Fibroblast of lung (primary cell): ENCODE measurements around the gene ETNK2. TPM values are rescaled to one million over a fixed set of nuclear protein-coding genes. Genes with fewer than 3 reads are reported as not detected.

Source experiments
- DNase-seq, 2 donors: peaks; one replicate each; pipeline versions ENCODE4 v3.0.0 to v3.0.0-alpha.2; 2010; ENCODE audit warnings: low read depth in 2 of 2
- H2AFZ ChIP-seq: 2 replicates; pipeline ENCODE4 v1.5.1; 2012; ENCODE audit warnings: low read length, control low read depth, inconsistent platforms
- H3K27ac ChIP-seq: 2 replicates; pipeline ENCODE4 v1.5.1; 2011; ENCODE audit warnings: low read length, control low read depth; ENCODE audit not compliant: insufficient read depth
- H3K27me3 ChIP-seq: 2 replicates; pipeline ENCODE4 v1.5.1; 2011; ENCODE audit warnings: mild to moderate bottlenecking, low read length; ENCODE audit not compliant: control insufficient read depth, insufficient read depth
- H3K36me3 ChIP-seq: 2 replicates; pipeline ENCODE4 v1.5.1; 2011; ENCODE audit warnings: low read length; ENCODE audit not compliant: control insufficient read depth, insufficient read depth
- H3K4me1 ChIP-seq: 2 replicates; pipeline ENCODE4 v1.5.1; 2011; ENCODE audit warnings: low read length; ENCODE audit not compliant: control insufficient read depth, insufficient read depth; ENCODE audit errors: extremely low read depth
- H3K4me2 ChIP-seq: 2 replicates; pipeline ENCODE4 v1.5.1; 2011; ENCODE audit warnings: low read length, control low read depth; ENCODE audit not compliant: insufficient read depth; ENCODE audit errors: extremely low read depth
- H3K4me3 ChIP-seq, 4 experiments: fragments of 200-600 bp in 1 of 4; sonication (generic) in 1 of 4; replicated peaks in 1 of 4; 2 replicates each; pipeline ENCODE4 v1.5.1; 2011 to 2016; ENCODE audit warnings: low read length in 4 of 4, low read depth in 3 of 4, mild to moderate bottlenecking in 3 of 4, control low read depth in 2 of 4, inconsistent platforms in 1 of 4, mixed read lengths in 1 of 4; ENCODE audit not compliant: insufficient read depth in 1 of 4; ENCODE audit errors: control extremely low read depth in 1 of 4
- H3K79me2 ChIP-seq: 2 replicates; pipeline ENCODE4 v1.5.1; 2012; ENCODE audit warnings: mild to moderate bottlenecking, low read length, inconsistent platforms; ENCODE audit not compliant: control insufficient read depth, insufficient read depth
- H3K9ac ChIP-seq: 2 replicates; pipeline ENCODE4 v1.5.1; 2011; ENCODE audit warnings: mild to moderate bottlenecking, low read length, control low read depth; ENCODE audit not compliant: insufficient read depth
- H3K9me3 ChIP-seq: 2 replicates; pipeline ENCODE4 v1.5.1; 2012; ENCODE audit warnings: low read depth, low read length; ENCODE audit not compliant: control insufficient read depth, insufficient read depth
- H4K20me1 ChIP-seq: 2 replicates; pipeline ENCODE4 v1.5.1; 2011; ENCODE audit warnings: low read length; ENCODE audit not compliant: control insufficient read depth, insufficient read depth; ENCODE audit errors: extremely low read depth
- EZH2 ChIP-seq: IDR thresholded peaks from 2 replicates; pipeline ENCODE4 v1.5.1; 2012; ENCODE audit warnings: low read length, control low read depth, mild to moderate bottlenecking; ENCODE audit errors: missing control alignments
- polyA plus RNA-seq, 2 donors: library from polyadenylated mRNA; depleted of rRNA in 1 of 2; stranded (reverse) in 1 of 2; unstranded in 1 of 2; fragments of >200 nt; gene quantifications; 2 replicates each; pipeline ENCODE4 v1.2.1, GENCODE V29; 2011 to 2012; ENCODE audit warnings: missing spikeins in 1 of 2
- total RNA-seq: library from RNA; depleted of rRNA; stranded (reverse); fragments of >200 nt; gene quantifications from 2 replicates; pipeline ENCODE4 v1.2.1, GENCODE V29; 2014
- TF ChIP-seq, protein P1 (sequence below), 2 donors: IDR thresholded peaks in 1 of 2; conservative IDR thresholded peaks in 1 of 2; 1 replicate in 1 of 2; 2 replicates in 1 of 2; pipeline ENCODE4 v1.5.1; 2011 to 2012; ENCODE audit warnings: low read length in 2 of 2, control low read depth in 1 of 2, inconsistent platforms in 1 of 2, low read depth in 1 of 2, mild to moderate bottlenecking in 1 of 2

ETNK2 gene
- total and polyA plus RNA-seq, 2 donors (not counting 1 experiment from before 2014, with no cell fraction given) = 1.7 to 4.0 TPM

DNA sequence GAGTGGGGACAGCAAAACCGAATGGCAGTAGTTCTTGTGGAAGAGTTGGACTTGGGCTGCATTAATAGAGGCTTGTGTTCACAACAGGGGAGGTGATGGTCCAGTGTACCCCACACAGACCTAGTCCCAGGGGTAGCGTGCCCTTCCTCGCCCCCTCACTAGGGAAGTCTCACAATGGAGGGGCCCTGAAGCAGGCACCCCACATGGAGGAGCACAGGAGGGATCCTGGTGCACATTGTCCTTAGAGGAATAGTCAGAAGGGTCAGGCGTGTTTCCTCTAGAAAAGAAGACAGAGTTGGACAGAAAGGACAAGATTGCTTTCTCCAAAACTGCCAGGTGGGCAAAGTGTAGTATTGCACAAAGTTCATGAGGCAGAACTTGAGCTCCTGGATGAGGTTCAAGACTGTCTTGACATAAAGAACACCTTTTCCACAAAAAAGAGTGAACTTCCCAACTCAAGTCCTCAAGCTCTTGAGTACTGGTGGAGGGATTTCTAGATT is 23.3 kb downstream of the ETNK2 start:
- H3K36me3 ChIP-seq = no peaks in the 10 kb centered on the region
- no peaks in the 10 kb centered on the region for H4K20me1 ChIP-seq
- H3K9ac ChIP-seq = no peak overlapping the region
- no peak overlapping the region for H3K4me3 ChIP-seq
- no peaks in the 10 kb centered on the region for H3K27me3 ChIP-seq
- H3K4me1 ChIP-seq = peaks cover 19% of the 10 kb centered on the region
- H3K79me2 ChIP-seq = no peaks in the 10 kb centered on the region
- no peak for DNase-seq
- no peaks in the 10 kb centered on the region for H3K9me3 ChIP-seq
- TF ChIP-seq EZH2 = no peak
- TF ChIP-seq, protein P1, sequence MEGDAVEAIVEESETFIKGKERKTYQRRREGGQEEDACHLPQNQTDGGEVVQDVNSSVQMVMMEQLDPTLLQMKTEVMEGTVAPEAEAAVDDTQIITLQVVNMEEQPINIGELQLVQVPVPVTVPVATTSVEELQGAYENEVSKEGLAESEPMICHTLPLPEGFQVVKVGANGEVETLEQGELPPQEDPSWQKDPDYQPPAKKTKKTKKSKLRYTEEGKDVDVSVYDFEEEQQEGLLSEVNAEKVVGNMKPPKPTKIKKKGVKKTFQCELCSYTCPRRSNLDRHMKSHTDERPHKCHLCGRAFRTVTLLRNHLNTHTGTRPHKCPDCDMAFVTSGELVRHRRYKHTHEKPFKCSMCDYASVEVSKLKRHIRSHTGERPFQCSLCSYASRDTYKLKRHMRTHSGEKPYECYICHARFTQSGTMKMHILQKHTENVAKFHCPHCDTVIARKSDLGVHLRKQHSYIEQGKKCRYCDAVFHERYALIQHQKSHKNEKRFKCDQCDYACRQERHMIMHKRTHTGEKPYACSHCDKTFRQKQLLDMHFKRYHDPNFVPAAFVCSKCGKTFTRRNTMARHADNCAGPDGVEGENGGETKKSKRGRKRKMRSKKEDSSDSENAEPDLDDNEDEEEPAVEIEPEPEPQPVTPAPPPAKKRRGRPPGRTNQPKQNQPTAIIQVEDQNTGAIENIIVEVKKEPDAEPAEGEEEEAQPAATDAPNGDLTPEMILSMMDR (conservative IDR thresholded peaks at IDR 0.05 in 1 of 2, IDR thresholded peaks at IDR 0.05 in 1 of 2; ENCODE audit: low read depth in 1 of 2, low read length in 2 of 2) = no peak
- H2AFZ ChIP-seq = peak overlapping the region; percentile 31
- H3K4me2 ChIP-seq = no peak overlapping the region
- no peak overlapping the region for H3K27ac ChIP-seq

DNA sequence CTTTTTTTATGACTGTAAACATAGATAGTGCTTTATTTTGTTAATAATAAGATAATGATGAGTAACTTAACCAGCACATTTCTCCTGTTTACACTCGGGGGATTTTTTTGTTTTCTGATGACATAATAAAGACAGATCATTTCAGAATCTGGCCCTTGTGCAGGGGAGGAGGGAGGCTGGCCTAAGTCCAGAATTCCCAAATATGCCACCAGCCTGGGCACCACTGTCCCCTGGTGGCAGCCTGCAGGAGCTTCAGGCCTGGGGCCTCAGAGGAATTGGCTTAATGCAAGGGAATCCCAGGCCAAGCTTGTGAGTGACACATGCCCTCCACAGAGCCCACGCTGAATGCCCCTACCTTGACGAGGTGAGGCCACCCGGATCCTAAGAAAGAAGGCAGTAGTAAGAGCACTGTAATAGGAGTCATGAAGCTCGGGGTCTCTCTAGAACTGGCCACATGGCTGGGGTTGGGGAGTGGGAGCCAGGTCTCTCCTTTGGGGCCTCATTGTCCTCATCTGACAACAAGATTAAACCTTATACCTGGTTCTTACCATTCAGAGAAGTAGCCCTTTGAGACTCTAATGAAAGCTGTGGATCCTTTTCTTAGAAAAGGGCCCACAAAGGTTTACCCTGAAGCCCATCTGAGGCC is 24.1 kb downstream of the ETNK2 start:
- Histone ChIP-seq H3K4me1 (peaks cover 19% of the 10 kb centered on the region), H3K27ac (no peak overlapping the region), H3K36me3 (peaks cover 3% of the 10 kb centered on the region), H2AFZ (no peak overlapping the region), H3K4me3 (no peak overlapping the region), H3K27me3 (no peaks in the 10 kb centered on the region), H3K79me2 (no peaks in the 10 kb centered on the region), H4K20me1 (no peaks in the 10 kb centered on the region), H3K4me2 (no peak overlapping the region), H3K9me3 (no peaks in the 10 kb centered on the region), H3K9ac (no peak overlapping the region)
- no peak for TF ChIP-seq EZH2
- TF ChIP-seq, protein P1 (conservative IDR thresholded peaks at IDR 0.05 in 1 of 2, IDR thresholded peaks at IDR 0.05 in 1 of 2; ENCODE audit: low read depth in 1 of 2, low read length in 2 of 2) = peak; percentile 93 to 98
- peak; percentile 65 to 85 for DNase-seq

DNA sequence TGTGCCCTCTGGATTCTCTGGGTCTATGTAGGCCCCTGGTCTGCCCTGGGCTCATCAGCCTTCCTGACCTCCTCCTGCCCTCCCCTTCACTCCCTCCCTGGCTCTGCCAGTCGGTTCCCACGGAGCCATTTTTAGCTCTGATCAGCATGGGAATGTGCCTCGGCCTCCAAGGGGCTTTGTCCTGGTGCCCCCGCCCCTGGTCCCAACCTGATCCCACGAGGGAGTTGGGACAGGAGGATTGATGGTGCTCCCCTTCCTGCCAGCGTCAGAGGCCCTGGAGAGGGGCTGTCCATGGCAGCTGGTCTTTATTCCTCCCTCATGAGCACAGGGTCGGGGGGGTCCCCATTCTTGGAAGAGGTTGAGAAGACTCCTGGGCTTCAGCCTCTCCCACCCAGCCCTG is 24.9 kb downstream of the ETNK2 start:
- Histone ChIP-seq H3K4me2 (no peak overlapping the region), H3K27ac (no peak overlapping the region), H3K9me3 (no peaks in the 10 kb centered on the region), H4K20me1 (no peaks in the 10 kb centered on the region), H3K4me1 (peaks cover 19% of the 10 kb centered on the region), H3K27me3 (no peaks in the 10 kb centered on the region), H3K9ac (no peak overlapping the region), H2AFZ (no peak overlapping the region), H3K4me3 (no peak overlapping the region), H3K36me3 (peaks cover 5% of the 10 kb centered on the region), H3K79me2 (no peaks in the 10 kb centered on the region)
- TF ChIP-seq EZH2 = no peak
- TF ChIP-seq, protein P1 (conservative IDR thresholded peaks at IDR 0.05 in 1 of 2, IDR thresholded peaks at IDR 0.05 in 1 of 2; ENCODE audit: low read depth in 1 of 2, low read length in 2 of 2) = no peak
- no peak for DNase-seq
